HepG2 (cell line): ENCODE measurements around the gene HOXC12. TPM values are rescaled to one million over a fixed set of nuclear protein-coding genes. Genes with fewer than 3 reads are reported as not detected.
A peak's percentile ranks its signal among the peaks of the same experiment; 100 is the strongest.

Experiments used
- ARID3A ChIP-seq: IDR thresholded peaks from 2 replicates; pipeline ENCODE4 v1.6.1; 2012; ENCODE audit warnings: low read depth, low read length, improper control_type of control experiment
- ATF1 ChIP-seq: IDR thresholded peaks from 2 replicates; pipeline ENCODE4 v1.6.1; 2016; ENCODE audit warnings: mild to moderate bottlenecking, control low read depth
- ATF2 ChIP-seq: sonication (generic); formaldehyde crosslinking; IDR thresholded peaks from 2 replicates; pipeline ENCODE4 v1.4.0; 2020; ENCODE audit warnings: missing genetic modification reagents
- CBX5 ChIP-seq: sonication (generic); formaldehyde crosslinking; IDR thresholded peaks from 2 replicates; pipeline ENCODE4 v1.4.0; 2020; ENCODE audit warnings: missing genetic modification reagents, borderline replicate concordance
- CREB1 ChIP-seq, 2 experiments: fragments of 450-650 bp in 1 of 2; IDR thresholded peaks; 2 replicates each; pipeline ENCODE4 v1.6.1; 2016 to 2017; ENCODE audit warnings: control low read depth in 1 of 2, mild to moderate bottlenecking in 1 of 2, missing compliant biosample characterization in 1 of 2, missing genetic modification characterization in 1 of 2
- CREM ChIP-seq, 2 experiments: sonication (generic) in 1 of 2; formaldehyde crosslinking in 1 of 2; IDR thresholded peaks; 2 replicates each; pipeline versions ENCODE4 v1.4.0 to v1.6.1; 2016 to 2020; ENCODE audit warnings: antibody characterized with exemption in 1 of 2, mild to moderate bottlenecking in 1 of 2, missing genetic modification reagents in 1 of 2
- FOSL2 ChIP-seq: sonication (generic); formaldehyde crosslinking; IDR thresholded peaks from 2 replicates; pipeline ENCODE4 v1.4.0; 2020; ENCODE audit warnings: missing genetic modification reagents
- GATAD1 ChIP-seq: IDR thresholded peaks from 2 replicates; pipeline ENCODE4 v1.6.1; 2016; ENCODE audit warnings: missing genetic modification reagents, missing compliant biosample characterization
- HNRNPLL ChIP-seq: fragments of 200-400 bp; formaldehyde crosslinking; IDR thresholded peaks from 2 replicates; pipeline ENCODE4 v1.6.1; 2017; ENCODE audit warnings: mild to moderate bottlenecking, low read depth, low read length; ENCODE audit not compliant: poor library complexity, severe bottlenecking
- HOXA3 ChIP-seq: sonication (generic); formaldehyde crosslinking; IDR thresholded peaks from 2 replicates; pipeline ENCODE4 v1.5.0; 2020; ENCODE audit warnings: missing genetic modification reagents
- PCBP1 ChIP-seq: fragments of 200-400 bp; formaldehyde crosslinking; IDR thresholded peaks from 2 replicates; pipeline ENCODE4 v1.6.1; 2017; ENCODE audit warnings: mild to moderate bottlenecking, low read depth, low read length, borderline replicate concordance
- RARG ChIP-seq: sonication (generic); formaldehyde crosslinking; IDR thresholded peaks from 2 replicates; pipeline ENCODE4 v1.4.0; 2020; ENCODE audit warnings: low read depth, mild to moderate bottlenecking, missing genetic modification reagents
- RXRB ChIP-seq: IDR thresholded peaks from 2 replicates; pipeline ENCODE4 v1.6.1; 2016; ENCODE audit warnings: borderline replicate concordance, missing genetic modification reagents, missing compliant biosample characterization
- SETDB1 ChIP-seq: sonication (generic); formaldehyde crosslinking; IDR thresholded peaks from 2 replicates; pipeline ENCODE4 v1.5.1; 2020; ENCODE audit warnings: missing genetic modification reagents, mild to moderate bottlenecking, borderline replicate concordance
- SMAD3 ChIP-seq: sonication (generic); formaldehyde crosslinking; IDR thresholded peaks from 2 replicates; pipeline ENCODE4 v1.4.0; 2020; ENCODE audit warnings: missing genetic modification reagents
- SP4 ChIP-seq: sonication (generic); formaldehyde crosslinking; IDR thresholded peaks from 2 replicates; pipeline ENCODE4 v1.8.1; 2023; ENCODE audit warnings: mild to moderate bottlenecking, missing genetic modification reagents
- STAG1 ChIP-seq: sonication (generic); formaldehyde crosslinking; IDR thresholded peaks from 2 replicates; pipeline ENCODE4 v1.4.0; 2020; ENCODE audit warnings: missing genetic modification reagents
- XRCC5 ChIP-seq: fragments of 200-400 bp; formaldehyde crosslinking; optimal IDR thresholded peaks from 2 replicates; pipeline ENCODE3; 2017; ENCODE audit warnings: mild to moderate bottlenecking, low read length
- YEATS2 ChIP-seq: sonication (generic); formaldehyde crosslinking; IDR thresholded peaks from 2 replicates; pipeline ENCODE4 v1.4.0; 2020; ENCODE audit warnings: missing genetic modification reagents, borderline replicate concordance
- ZBTB21 ChIP-seq: sonication (generic); formaldehyde crosslinking; IDR thresholded peaks from 2 replicates; pipeline ENCODE4 v1.4.0; 2020; ENCODE audit warnings: missing genetic modification reagents
- ZNF138 ChIP-seq: sonication (generic); formaldehyde crosslinking; IDR thresholded peaks from 2 replicates; pipeline ENCODE4 v1.5.0; 2020; ENCODE audit warnings: mild to moderate bottlenecking, low read depth, missing genetic modification reagents
- ZNF33A ChIP-seq: sonication (generic); formaldehyde crosslinking; IDR thresholded peaks from 2 replicates; pipeline ENCODE4 v1.5.1; 2020; ENCODE audit warnings: missing genetic modification reagents, mild to moderate bottlenecking, moderate library complexity, borderline replicate concordance
- ZNF615 ChIP-seq: sonication (generic); formaldehyde crosslinking; IDR thresholded peaks from 2 replicates; pipeline ENCODE4 v1.5.0; 2020; ENCODE audit warnings: mild to moderate bottlenecking, missing genetic modification reagents, borderline replicate concordance
- ZNF878 ChIP-seq: sonication (generic); formaldehyde crosslinking; IDR thresholded peaks from 2 replicates; pipeline ENCODE4 v1.8.1; 2023; ENCODE audit warnings: mild to moderate bottlenecking, missing genetic modification reagents, moderate library complexity
- polyA plus RNA-seq, 8 experiments: library from polyadenylated mRNA; depleted of rRNA in 3 of 8; stranded (reverse) in 7 of 8; unstranded in 1 of 8; fragments of >200 nt; fragmentation: Illumina TruSeq in 4 of 8; extraction: Trizol in 4 of 8; gene quantifications; 2 replicates each; pipeline versions ENCODE4 v1.2.1 to v1.2.3, GENCODE V29; 2011 to 2016; ENCODE audit warnings: low read depth in 4 of 8, missing spikeins in 1 of 8, mixed read lengths in 1 of 8; ENCODE audit not compliant: insufficient read depth in 1 of 8
- total RNA-seq, 5 experiments: library from RNA; depleted of rRNA; stranded (reverse); fragments of >200 nt; fragmentation: Illumina TruSeq; extraction: Trizol; gene quantifications; 2 replicates each; pipeline ENCODE4 v1.2.3, GENCODE V29; 2016; ENCODE audit warnings: low read depth in 1 of 5
- TF ChIP-seq, protein P1 (sequence below), 2 experiments: sonication (generic) in 1 of 2; formaldehyde crosslinking in 1 of 2; IDR thresholded peaks; 2 replicates each; pipeline versions ENCODE4 v1.4.0 to v1.6.1; 2018 to 2020; ENCODE audit warnings: missing genetic modification reagents in 2 of 2, borderline replicate concordance in 1 of 2, low read depth in 1 of 2, mild to moderate bottlenecking in 1 of 2, missing biosample characterization in 1 of 2

HOXC12 gene
- total and polyA plus RNA-seq, 2 of the 13 experiments (the other 11 are each of a cell fraction or from before 2014, with no cell fraction given): not detected

DNA sequence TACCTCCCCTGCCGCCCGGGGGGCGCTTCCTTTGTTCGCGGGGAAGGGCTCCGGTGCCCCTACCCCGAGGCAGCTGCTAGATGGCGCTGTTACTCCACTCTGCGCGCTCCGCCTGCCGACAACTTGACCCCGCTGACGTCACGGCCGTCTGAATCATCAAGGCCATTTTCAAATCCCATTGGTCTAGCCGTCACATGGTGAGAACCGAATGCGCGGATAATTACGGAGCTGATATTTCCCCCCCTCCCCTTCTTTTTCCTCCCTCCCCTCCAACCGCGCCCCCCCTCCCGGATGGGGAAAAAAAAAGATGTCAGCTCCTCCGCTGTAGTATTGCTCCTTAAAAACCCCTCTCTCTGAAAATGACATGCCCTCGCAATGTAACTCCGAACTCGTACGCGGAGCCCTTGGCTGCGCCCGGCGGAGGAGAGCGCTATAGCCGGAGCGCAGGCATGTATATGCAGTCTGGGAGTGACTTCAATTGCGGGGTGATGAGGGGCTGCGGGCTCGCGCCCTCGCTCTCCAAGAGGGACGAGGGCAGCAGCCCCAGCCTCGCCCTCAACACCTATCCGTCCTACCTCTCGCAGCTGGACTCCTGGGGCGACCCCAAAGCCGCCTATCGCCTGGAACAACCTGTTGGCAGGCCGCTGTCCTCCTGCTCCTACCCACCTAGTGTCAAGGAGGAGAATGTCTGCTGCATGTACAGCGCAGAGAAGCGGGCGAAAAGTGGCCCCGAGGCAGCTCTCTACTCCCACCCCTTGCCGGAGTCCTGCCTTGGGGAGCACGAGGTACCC is 30.4 kb downstream of the HOXC12 start, which contains the start of gene HOXC10 (continued):
- TF ChIP-seq ATF1 (peak; percentile 56), SP4 (CRISPR knock-in tag) (no peak), ZNF138 (no peak), GATAD1 (CRISPR knock-in tag) (0 out of 2 replicates have a peak, but pooled peaks have one; percentile 24), ZBTB21 (CRISPR knock-in tag) (peak; percentile 66; the same call in 1 of the 2 replicates), SETDB1 (CRISPR knock-in tag) (no peak), ZNF33A (no peak), HNRNPLL (peak; percentile 2), ATF2 (CRISPR knock-in tag) (peak; percentile 60), CREM (IDR thresholded peaks at IDR 0.05) (peak; percentile 76), CREM (CRISPR knock-in tag; IDR thresholded peaks at IDR 0.05) (no peak), FOSL2 (CRISPR knock-in tag) (peak; percentile 93), STAG1 (CRISPR knock-in tag) (peak; percentile 74), RARG (CRISPR knock-in tag) (no peak), HOXA3 (CRISPR knock-in tag) (peak; percentile 72), SMAD3 (no peak), PCBP1 (0 out of 2 replicates have a peak, but pooled peaks have one; percentile 39), ARID3A (no peak), XRCC5 (no peak), CREB1 (IDR thresholded peaks at IDR 0.05) (peak; percentile 97), CREB1 (CRISPR knock-in tag; IDR thresholded peaks at IDR 0.05) (peak; percentile 38; the same call in 1 of the 2 replicates), ZNF878 (CRISPR knock-in tag) (no peak), RXRB (0 out of 2 replicates have a peak, but pooled peaks have one; percentile 19), ZNF615 (no peak), CBX5 (CRISPR knock-in tag) (peak; percentile 26; the same call in 1 of the 2 replicates), YEATS2 (CRISPR knock-in tag) (no peak)
- TF ChIP-seq, protein P1, sequence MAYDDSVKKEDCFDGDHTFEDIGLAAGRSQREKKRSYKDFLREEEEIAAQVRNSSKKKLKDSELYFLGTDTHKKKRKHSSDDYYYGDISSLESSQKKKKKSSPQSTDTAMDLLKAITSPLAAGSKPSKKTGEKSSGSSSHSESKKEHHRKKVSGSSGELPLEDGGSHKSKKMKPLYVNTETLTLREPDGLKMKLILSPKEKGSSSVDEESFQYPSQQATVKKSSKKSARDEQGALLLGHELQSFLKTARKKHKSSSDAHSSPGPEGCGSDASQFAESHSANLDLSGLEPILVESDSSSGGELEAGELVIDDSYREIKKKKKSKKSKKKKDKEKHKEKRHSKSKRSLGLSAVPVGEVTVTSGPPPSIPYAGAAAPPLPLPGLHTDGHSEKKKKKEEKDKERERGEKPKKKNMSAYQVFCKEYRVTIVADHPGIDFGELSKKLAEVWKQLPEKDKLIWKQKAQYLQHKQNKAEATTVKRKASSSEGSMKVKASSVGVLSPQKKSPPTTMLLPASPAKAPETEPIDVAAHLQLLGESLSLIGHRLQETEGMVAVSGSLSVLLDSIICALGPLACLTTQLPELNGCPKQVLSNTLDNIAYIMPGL (CRISPR knock-in tag; IDR thresholded peaks at IDR 0.05; ENCODE audit: borderline replicate concordance in 1 of 2, low read depth in 1 of 2): 0 out of 4 replicates have a peak, but pooled peaks of 1 of the 2 experiments have one; percentile 47
